Measurements from ENCODE around the gene ACOT6. TPM values are rescaled to one million over a fixed set of nuclear protein-coding genes. Genes with fewer than 3 reads are reported as not detected.

ACOT6 gene
- total RNA-seq, 1 experiment from 2014 or later, result not detected

GRCh38 chr14:73663548-73664212, 51.4 kb downstream of the ACOT6 start:
- intact Hi-C loops (cut with micrococcal nuclease; ENCODE audit: unreplicated experiment), result no loop called here
- ChIA-PET CTCF (no interaction called here), POLR2A (no interaction called here)
- Histone ChIP-seq H3K9me3 (ENCODE audit: control insufficient read depth, insufficient read depth, low read depth, low read length) (no peaks in the 10 kb centered on the region), H3K4me3 (ENCODE audit: low read depth in 2 of 2, low read length in 2 of 2) (no peak overlapping the region), H3K36me3 (ENCODE audit: control insufficient read depth, insufficient read depth, low read length) (no peaks in the 10 kb centered on the region; the same call in 1 of the 2 replicates), H3K27ac (ENCODE audit: low read length) (no peak overlapping the region), H3K4me1 (ENCODE audit: control insufficient read depth, insufficient read depth, low read length) (peaks cover 5% of the 10 kb centered on the region), H3K27me3 (ENCODE audit: control insufficient read depth, insufficient read depth, low read length) (no peaks in the 10 kb centered on the region)
- BruUV-seq (replicated peaks), result no TSS peak
- no peak for TF ChIP-seq REST (IDR thresholded peaks at IDR 0.05; ENCODE audit: insufficient read depth in 1 of 2, low read depth in 2 of 2, low read length in 1 of 2)
- no peak for TF ChIP-seq SIN3A (IDR thresholded peaks at IDR 0.05; ENCODE audit: borderline replicate concordance, insufficient read depth, low read depth, low read length)
- TF ChIP-seq TCF7L2 (IDR thresholded peaks at IDR 0.05; ENCODE audit: low read depth, low read length), result no peak
- TF ChIP-seq CTCF (IDR thresholded peaks at IDR 0.05), result no peak
- no peak for ATAC-seq
- in situ Hi-C loops (cut with HindIII; ENCODE audit: low pct_unique_long_range_greater_than_20kb, low sequenced_read_pairs), result no loop called here
- no peak for DNase-seq (ENCODE audit: low read depth, low spot score)

GRCh38 chr14:73665130-73665529, 52.8 kb downstream of the ACOT6 start:
- CTCF ChIA-PET, result no interaction called here
- H3K27ac ChIP-seq (ENCODE audit: low read length), result no peak overlapping the region

More at GRCh38 chr14:73665130-73665529, 52.8 kb downstream of the ACOT6 start:
- BruUV-seq (replicated peaks), result no TSS peak
- Histone ChIP-seq H3K36me3 (ENCODE audit: control insufficient read depth, insufficient read depth, low read length) (no peaks in the 10 kb centered on the region; the same call in 1 of the 2 replicates), H3K27me3 (ENCODE audit: control insufficient read depth, insufficient read depth, low read length) (no peaks in the 10 kb centered on the region), H3K4me1 (ENCODE audit: control insufficient read depth, insufficient read depth, low read length) (peaks cover 5% of the 10 kb centered on the region), H3K9me3 (ENCODE audit: control insufficient read depth, insufficient read depth, low read depth, low read length) (no peaks in the 10 kb centered on the region), H3K4me3 (ENCODE audit: low read depth in 2 of 2, low read length in 2 of 2) (no peak overlapping the region)
- in situ Hi-C loops (cut with HindIII; ENCODE audit: low pct_unique_long_range_greater_than_20kb, low sequenced_read_pairs) (no loop called here), intact Hi-C loops (cut with micrococcal nuclease; ENCODE audit: unreplicated experiment) (no loop called here)
- POLR2A ChIA-PET, result no interaction called here
- DNase-seq (ENCODE audit: low read depth, low spot score), result no peak
- TF ChIP-seq CTCF (IDR thresholded peaks at IDR 0.05), result no peak
- no peak for TF ChIP-seq REST (IDR thresholded peaks at IDR 0.05; ENCODE audit: insufficient read depth in 1 of 2, low read depth in 2 of 2, low read length in 1 of 2)
- no peak for TF ChIP-seq TCF7L2 (IDR thresholded peaks at IDR 0.05; ENCODE audit: low read depth, low read length)
- no peak for TF ChIP-seq POLR2AphosphoS5 (IDR thresholded peaks at IDR 0.05; ENCODE audit: low read depth, low read length)
- no peak for TF ChIP-seq SIN3A (IDR thresholded peaks at IDR 0.05; ENCODE audit: borderline replicate concordance, insufficient read depth, low read depth, low read length)
- ATAC-seq, result no peak

Data from Panc1 (cell line).